Measurements from ENCODE around the gene ZNF213.

ZNF213 gene

DNA sequence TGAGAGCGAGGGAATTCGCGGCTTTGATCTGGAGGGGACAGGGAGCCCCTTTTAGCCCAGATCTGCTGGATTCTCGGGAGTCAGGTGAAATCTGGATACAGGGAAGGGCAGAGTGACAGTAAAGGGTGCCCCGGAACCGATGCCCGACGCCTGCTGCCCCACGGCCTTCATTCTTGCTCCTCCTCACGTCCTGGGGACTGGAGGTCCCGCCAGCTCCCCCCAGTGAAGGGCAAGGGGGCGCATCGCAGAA, 53.8 kb downstream of the ZNF213 start:
- no peak for TF ChIP-seq Cebpa-rat (IDR thresholded peaks at IDR 0.05)
- Histone ChIP-seq H3K27me3 (peaks cover 81% of the 10 kb centered on the region), H4K20me1 (no peaks in the 10 kb centered on the region), H3K9ac (no peak overlapping the region), H3K4me2 (no peak overlapping the region), H3K4me1 (no peaks in the 10 kb centered on the region), H3K4me3 (peak overlapping the region; percentile 31; the same call in 1 of the 2 replicates), H3K27ac (no peak overlapping the region), H3K9me3 (peaks cover 91% of the 10 kb centered on the region), H3K36me3 (peaks cover under 1% of the 10 kb centered on the region; the same call in 1 of the 2 replicates)

GRCh38 chr16:3188925-3189825, 54.3 kb downstream of the ZNF213 start:
- H3K36me3 ChIP-seq: no peaks in the 10 kb centered on the region
- H3K27ac ChIP-seq: no peak overlapping the region
- no peak overlapping the region for H3K9ac ChIP-seq
- no peak for TF ChIP-seq Cebpa-rat (IDR thresholded peaks at IDR 0.05)
- H4K20me1 ChIP-seq: no peaks in the 10 kb centered on the region
- H3K4me2 ChIP-seq: no peak overlapping the region
- peaks cover 89% of the 10 kb centered on the region for H3K9me3 ChIP-seq
- no peaks in the 10 kb centered on the region for H3K4me1 ChIP-seq
- H3K27me3 ChIP-seq: peaks cover 75% of the 10 kb centered on the region
- H3K4me3 ChIP-seq: peak overlapping the region; percentile 31; the same call in 1 of the 2 replicates

- no peaks in the 10 kb centered on the region for H4K20me1 ChIP-seq
- H3K4me2 ChIP-seq: no peak overlapping the region
- peaks cover 82% of the 10 kb centered on the region for H3K9me3 ChIP-seq
- TF ChIP-seq Cebpa-rat (IDR thresholded peaks at IDR 0.05): no peak
- no peak overlapping the region; the same call in 1 of the 2 replicates for H3K4me3 ChIP-seq
- H3K27me3 ChIP-seq: peaks cover 69% of the 10 kb centered on the region
- H3K4me1 ChIP-seq: no peaks in the 10 kb centered on the region
- H3K36me3 ChIP-seq: no peaks in the 10 kb centered on the region
- no peak overlapping the region for H3K27ac ChIP-seq
- no peak overlapping the region for H3K9ac ChIP-seq
These were observed 55.0 kb downstream of the ZNF213 start for GRCh38 chr16:3189869-3190268.

DNA sequence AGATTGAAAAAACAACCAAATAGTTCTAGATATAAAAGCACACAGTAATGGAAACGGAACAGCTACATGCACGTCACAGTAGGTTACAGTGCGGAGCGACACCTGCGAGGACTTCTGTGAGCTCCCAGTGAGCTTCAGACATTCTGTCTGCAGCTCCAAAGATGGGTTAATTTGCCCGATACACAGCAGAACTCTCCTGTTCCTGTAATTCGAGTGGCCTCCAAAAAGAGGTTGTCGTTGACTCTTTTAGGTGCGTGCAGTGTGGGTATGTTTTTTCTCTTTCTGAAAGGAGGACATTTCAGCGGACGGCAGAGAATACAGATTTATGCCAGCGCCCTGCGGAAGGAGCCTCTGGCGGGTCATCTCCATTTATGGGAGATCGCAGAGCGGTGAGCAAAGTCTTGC, 56.1 kb downstream of the ZNF213 start:
- Histone ChIP-seq H3K9ac (no peak overlapping the region), H3K4me2 (no peak overlapping the region), H3K27ac (no peak overlapping the region), H3K9me3 (peaks cover 78% of the 10 kb centered on the region), H3K4me1 (no peaks in the 10 kb centered on the region), H3K36me3 (no peaks in the 10 kb centered on the region), H4K20me1 (no peaks in the 10 kb centered on the region), H3K4me3 (no peak overlapping the region), H3K27me3 (peaks cover 62% of the 10 kb centered on the region)
- TF ChIP-seq Cebpa-rat (IDR thresholded peaks at IDR 0.05): no peak

Measured in BLaER1 (cell line).